ENCODE measurements around the gene IFITM2.
A peak's percentile ranks its signal among the peaks of the same experiment; 100 is the strongest.
"Not testable (repeated sequence)": the region's sequence is repeated elsewhere in the genome, so short reads cannot be mapped to it uniquely, and the experiment has no call there.

Gene IFITM2

GRCh38 chr11:304061-304506 lies 3.5 kb upstream of the IFITM2 start:
- ChIA-PET CTCF (interaction anchor here (0.6 kb wide), 1 partner anchor 48 kb away, joined by 5 read pairs; no protein-coding TSS in a partner anchor), POLR2A (no interaction called here)
- TF ChIP-seq FOXM1 (IDR thresholded peaks at IDR 0.05; ENCODE audit: borderline replicate concordance), result no peak
- no peak for TF ChIP-seq SUZ12 (IDR thresholded peaks at IDR 0.05)
- TF ChIP-seq FOXK2 (IDR thresholded peaks at IDR 0.05), result no peak
- no peak for TF ChIP-seq SP1 (IDR thresholded peaks at IDR 0.05)
- TF ChIP-seq HDGF (IDR thresholded peaks at IDR 0.05; ENCODE audit: borderline replicate concordance), result no peak
- TF ChIP-seq FOXA1 (IDR thresholded peaks at IDR 0.05), result no peak
- no peak for TF ChIP-seq BHLHE40 (IDR thresholded peaks at IDR 0.05; ENCODE audit: borderline replicate concordance)
- no peak for TF ChIP-seq NFRKB (IDR thresholded peaks at IDR 0.05)
- no peak for TF ChIP-seq ZNF384 (IDR thresholded peaks at IDR 0.05)
- TF ChIP-seq LEF1 (IDR thresholded peaks at IDR 0.05; ENCODE audit: borderline replicate concordance), result no peak
- TF ChIP-seq CTBP1 (IDR thresholded peaks at IDR 0.05; ENCODE audit: borderline replicate concordance), result no peak
- no peak for TF ChIP-seq ARNT (IDR thresholded peaks at IDR 0.05)
- TF ChIP-seq ELF4 (IDR thresholded peaks at IDR 0.05), result no peak
- no peak for TF ChIP-seq PKNOX1 (IDR thresholded peaks at IDR 0.05)
- TF ChIP-seq TARDBP (IDR thresholded peaks at IDR 0.05), result no peak
- no peak for TF ChIP-seq L3MBTL2 (conservative IDR thresholded peaks at IDR 0.05)
- no peak for DNase-seq (ENCODE audit: extremely low spot score)

GRCh38 chr11:304915-305843 lies 2.4 kb upstream of the IFITM2 start:
- CTCF ChIA-PET, result interaction anchor here (0.6 to 1.3 kb wide), 2 partner anchors 35 to 47 kb away, joined by 3 to 5 read pairs; no protein-coding TSS in a partner anchor
- no peak for TF ChIP-seq ELF4 (IDR thresholded peaks at IDR 0.05)
- no peak for TF ChIP-seq BHLHE40 (IDR thresholded peaks at IDR 0.05; ENCODE audit: borderline replicate concordance)
- peak; percentile 72 for TF ChIP-seq ZNF384 (IDR thresholded peaks at IDR 0.05)
- POLR2A ChIA-PET, result interaction anchor here (1.2 to 2.6 kb wide), 3 partner anchors 50 to 145 kb away, joined by 3 to 10 read pairs (median 5); partner anchors contain the start of genes BET1L, PTDSS2 and RIC8A
- peak; percentile 58 for DNase-seq (ENCODE audit: extremely low spot score)

- TF ChIP-seq SUZ12 (IDR thresholded peaks at IDR 0.05) (no peak), NFRKB (IDR thresholded peaks at IDR 0.05) (no peak), CTBP1 (IDR thresholded peaks at IDR 0.05; ENCODE audit: borderline replicate concordance) (no peak), HDGF (IDR thresholded peaks at IDR 0.05; ENCODE audit: borderline replicate concordance) (no peak), PKNOX1 (IDR thresholded peaks at IDR 0.05) (no peak), ELF4 (IDR thresholded peaks at IDR 0.05) (no peak), ZNF384 (IDR thresholded peaks at IDR 0.05) (no peak), LEF1 (IDR thresholded peaks at IDR 0.05; ENCODE audit: borderline replicate concordance) (no peak), BHLHE40 (IDR thresholded peaks at IDR 0.05; ENCODE audit: borderline replicate concordance) (no peak)
- CTCF ChIA-PET, result interaction anchor here (0.9 to 1.3 kb wide), 2 partner anchors 34 to 50 kb away, joined by 3 read pairs; no protein-coding TSS in a partner anchor
- POLR2A ChIA-PET, result interaction anchor here (1.2 to 2.6 kb wide), 3 partner anchors 50 to 144 kb away, joined by 3 to 10 read pairs (median 5); partner anchors contain the start of genes BET1L, PTDSS2 and RIC8A
- DNase-seq (ENCODE audit: extremely low spot score), result no peak
Observed at GRCh38 chr11:305844-306211, 1.8 kb upstream of the IFITM2 start.

- DNase-seq (ENCODE audit: extremely low spot score), result no peak
- CTCF ChIA-PET, result interaction anchor here (0.9 to 1.4 kb wide), 2 partner anchors 12 to 49 kb away, joined by 3 to 5 read pairs; no protein-coding TSS in a partner anchor
- POLR2A ChIA-PET, result interaction anchor here (1.2 to 2.6 kb wide), 2 partner anchors 49 to 99 kb away, joined by 3 to 10 read pairs; partner anchors contain the start of genes BET1L and RIC8A
- no peak for TF ChIP-seq FOXA1 (IDR thresholded peaks at IDR 0.05)
Observed at GRCh38 chr11:306645-307371, 808 bp upstream of the IFITM2 start.

GRCh38 chr11:308740-309665 lies 1.4 kb downstream of the IFITM2 start:
- not testable (repeated sequence) for DNase-seq (ENCODE audit: extremely low spot score)
- 0 out of 2 replicates have a peak, but pooled peaks have one; percentile 19 for TF ChIP-seq L3MBTL2 (conservative IDR thresholded peaks at IDR 0.05)
- ChIA-PET CTCF (interaction anchor here (0.6 kb wide), 1 partner anchor 103 kb away, joined by 3 read pairs; no protein-coding TSS in a partner anchor), POLR2A (interaction anchor here (1.1 to 1.4 kb wide), 2 partner anchors 47 to 140 kb away, joined by 3 to 4 read pairs; no protein-coding TSS in a partner anchor)

- not testable (repeated sequence) for DNase-seq (ENCODE audit: extremely low spot score)
- ChIA-PET POLR2A (interaction anchor here (1.1 to 1.4 kb wide), 2 partner anchors 45 to 139 kb away, joined by 3 to 4 read pairs; no protein-coding TSS in a partner anchor), CTCF (interaction anchor here (0.8 kb wide), 1 partner anchor 17 kb away, joined by 3 read pairs; no protein-coding TSS in a partner anchor)
Observed at GRCh38 chr11:309979-310572, 2.5 kb downstream of the IFITM2 start.

- CTCF ChIA-PET; POLR2A ChIA-PET; DNase-seq (ENCODE audit: extremely low spot score): not testable (repeated sequence)
Observed at GRCh38 chr11:311013-311748, 3.6 kb downstream of the IFITM2 start.

All from HEK293T (cell line).